ENCODE data around the gene GNG2.

- TF ChIP-seq, protein P1, sequence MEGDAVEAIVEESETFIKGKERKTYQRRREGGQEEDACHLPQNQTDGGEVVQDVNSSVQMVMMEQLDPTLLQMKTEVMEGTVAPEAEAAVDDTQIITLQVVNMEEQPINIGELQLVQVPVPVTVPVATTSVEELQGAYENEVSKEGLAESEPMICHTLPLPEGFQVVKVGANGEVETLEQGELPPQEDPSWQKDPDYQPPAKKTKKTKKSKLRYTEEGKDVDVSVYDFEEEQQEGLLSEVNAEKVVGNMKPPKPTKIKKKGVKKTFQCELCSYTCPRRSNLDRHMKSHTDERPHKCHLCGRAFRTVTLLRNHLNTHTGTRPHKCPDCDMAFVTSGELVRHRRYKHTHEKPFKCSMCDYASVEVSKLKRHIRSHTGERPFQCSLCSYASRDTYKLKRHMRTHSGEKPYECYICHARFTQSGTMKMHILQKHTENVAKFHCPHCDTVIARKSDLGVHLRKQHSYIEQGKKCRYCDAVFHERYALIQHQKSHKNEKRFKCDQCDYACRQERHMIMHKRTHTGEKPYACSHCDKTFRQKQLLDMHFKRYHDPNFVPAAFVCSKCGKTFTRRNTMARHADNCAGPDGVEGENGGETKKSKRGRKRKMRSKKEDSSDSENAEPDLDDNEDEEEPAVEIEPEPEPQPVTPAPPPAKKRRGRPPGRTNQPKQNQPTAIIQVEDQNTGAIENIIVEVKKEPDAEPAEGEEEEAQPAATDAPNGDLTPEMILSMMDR (conservative IDR thresholded peaks at IDR 0.05; ENCODE audit: low read depth, low read length), result no peak
- no peak for TF ChIP-seq EZH2 (IDR thresholded peaks at IDR 0.05; ENCODE audit: borderline replicate concordance, low read depth, low read length, poor library complexity, severe bottlenecking)
Observed at GRCh38 chr14:51880835-51881580, 20.6 kb downstream of the GNG2 start.
